Uterus (tissue), 4 donors: ENCODE data around the gene TM7SF2. TPM values are rescaled to one million over a fixed set of nuclear protein-coding genes. Genes with fewer than 3 reads are reported as not detected.

Experiments
- DNase-seq, 2 donors: peaks; one replicate each; pipeline ENCODE4 v3.0.0-alpha.2; 2019 to 2020
- H3K27ac ChIP-seq, 2 donors: fragments of 200-600 bp; sonication (generic); 1 replicate in 1 of 2; 2 replicates in 1 of 2; pipeline ENCODE4 v1.5.1; 2016 to 2018
- H3K27me3 ChIP-seq, 2 donors: fragments of 200-600 bp; sonication (generic); one replicate each; pipeline ENCODE4 v1.5.1; 2018 to 2019; ENCODE audit warnings: control low read depth in 1 of 2
- H3K36me3 ChIP-seq, 2 donors: fragments of 200-600 bp; sonication (generic); one replicate each; pipeline ENCODE4 v1.5.1; 2019; ENCODE audit warnings: control low read depth in 1 of 2
- H3K4me1 ChIP-seq, 2 donors: fragments of 200-600 bp; sonication (generic); one replicate each; pipeline ENCODE4 v1.5.1; 2018 to 2019; ENCODE audit warnings: control low read depth in 1 of 2
- H3K4me3 ChIP-seq, 2 donors: fragments of 200-600 bp; sonication (generic); 1 replicate in 1 of 2; 2 replicates in 1 of 2; pipeline ENCODE4 v1.5.1; 2018 to 2019; ENCODE audit warnings: mild to moderate bottlenecking in 1 of 2
- H3K9me3 ChIP-seq, 2 donors: fragments of 200-600 bp; sonication (generic); one replicate each; pipeline ENCODE4 v1.5.1; 2019; ENCODE audit warnings: control low read depth in 1 of 2
- POLR2A ChIP-seq, 2 donors: fragments of 450-650 bp; IDR thresholded peaks; one replicate each; pipeline ENCODE4 v1.6.1; 2016; ENCODE audit warnings: antibody characterized with exemption in 2 of 2, mild to moderate bottlenecking in 1 of 2, moderate library complexity in 1 of 2
- intact Hi-C: fragments of 100-400 bp; cut with DNase I; formaldehyde crosslinking; loops from one replicate; pipeline ENCODE4 v1.15.1; 2023; ENCODE audit warnings: low total_unique reads
- total RNA-seq, 4 donors: library from RNA; depleted of rRNA in 3 of 4; stranded (reverse); fragments of >200 nt in 3 of 4; gene quantifications; one replicate each; pipeline versions ENCODE4 v1.1.0 to v1.2.4, GENCODE V29; 2014 to 2023
- TF ChIP-seq, protein P1 (sequence below), 4 experiments: fragments of 200-600 bp in 2 of 4; fragments of 450-650 bp in 2 of 4; sonication (generic) in 2 of 4; IDR thresholded peaks; one replicate each; pipeline ENCODE4 v1.5.1; 2016 to 2019; ENCODE audit warnings: antibody characterized with exemption in 4 of 4, mild to moderate bottlenecking in 2 of 4, moderate library complexity in 1 of 4
- donor health status: DM: yes; HTN: yes; CAD: no.

Gene TM7SF2
- total RNA-seq, 4 donors from 2014 or later: 0.77 to 16.7 (median 5.5) TPM

DNA sequence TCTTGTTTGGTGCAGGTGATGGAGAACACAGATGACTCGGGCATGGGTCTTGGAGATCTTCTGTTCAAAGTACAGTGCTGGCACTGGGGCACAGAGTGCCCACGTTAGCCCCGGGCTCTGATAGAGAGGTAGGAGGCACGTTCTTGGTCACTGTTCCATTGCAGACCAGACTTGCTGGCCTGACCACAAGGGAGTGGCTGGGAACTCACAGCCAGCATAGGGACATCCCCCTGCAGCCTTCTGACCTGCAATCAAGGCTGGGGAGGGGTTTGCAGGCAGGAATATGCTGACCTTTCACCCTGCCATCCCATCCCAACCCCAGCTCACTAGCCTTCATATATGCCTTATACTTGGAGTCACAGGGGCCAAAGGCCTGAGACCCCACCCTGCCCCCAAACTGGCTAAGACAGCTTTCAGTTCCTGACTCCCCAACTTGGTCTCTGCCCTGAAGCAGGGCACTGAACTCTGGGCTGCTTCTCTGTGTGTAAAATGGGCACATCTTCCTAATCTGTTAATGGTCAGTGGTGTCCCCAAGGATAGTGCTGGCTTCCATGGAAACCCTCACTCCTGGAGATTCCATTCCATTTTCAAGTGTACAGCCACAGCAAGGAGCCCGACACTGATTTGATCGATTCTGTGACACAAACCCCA is 15.1 kb downstream of the TM7SF2 start:
- H3K4me3 ChIP-seq: no peak overlapping the region
- H3K27ac ChIP-seq: no peak overlapping the region
- no peaks in the 10 kb centered on the region for H3K4me1 ChIP-seq
- TF ChIP-seq, protein P1, sequence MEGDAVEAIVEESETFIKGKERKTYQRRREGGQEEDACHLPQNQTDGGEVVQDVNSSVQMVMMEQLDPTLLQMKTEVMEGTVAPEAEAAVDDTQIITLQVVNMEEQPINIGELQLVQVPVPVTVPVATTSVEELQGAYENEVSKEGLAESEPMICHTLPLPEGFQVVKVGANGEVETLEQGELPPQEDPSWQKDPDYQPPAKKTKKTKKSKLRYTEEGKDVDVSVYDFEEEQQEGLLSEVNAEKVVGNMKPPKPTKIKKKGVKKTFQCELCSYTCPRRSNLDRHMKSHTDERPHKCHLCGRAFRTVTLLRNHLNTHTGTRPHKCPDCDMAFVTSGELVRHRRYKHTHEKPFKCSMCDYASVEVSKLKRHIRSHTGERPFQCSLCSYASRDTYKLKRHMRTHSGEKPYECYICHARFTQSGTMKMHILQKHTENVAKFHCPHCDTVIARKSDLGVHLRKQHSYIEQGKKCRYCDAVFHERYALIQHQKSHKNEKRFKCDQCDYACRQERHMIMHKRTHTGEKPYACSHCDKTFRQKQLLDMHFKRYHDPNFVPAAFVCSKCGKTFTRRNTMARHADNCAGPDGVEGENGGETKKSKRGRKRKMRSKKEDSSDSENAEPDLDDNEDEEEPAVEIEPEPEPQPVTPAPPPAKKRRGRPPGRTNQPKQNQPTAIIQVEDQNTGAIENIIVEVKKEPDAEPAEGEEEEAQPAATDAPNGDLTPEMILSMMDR (IDR thresholded peaks at IDR 0.05): no peak
- no peak for TF ChIP-seq POLR2A (IDR thresholded peaks at IDR 0.05)
- intact Hi-C loops: no loop called here
- H3K36me3 ChIP-seq: no peaks in the 10 kb centered on the region
- H3K9me3 ChIP-seq: no peaks in the 10 kb centered on the region
- DNase-seq: no peak
- H3K27me3 ChIP-seq: no peaks in the 10 kb centered on the region

DNA sequence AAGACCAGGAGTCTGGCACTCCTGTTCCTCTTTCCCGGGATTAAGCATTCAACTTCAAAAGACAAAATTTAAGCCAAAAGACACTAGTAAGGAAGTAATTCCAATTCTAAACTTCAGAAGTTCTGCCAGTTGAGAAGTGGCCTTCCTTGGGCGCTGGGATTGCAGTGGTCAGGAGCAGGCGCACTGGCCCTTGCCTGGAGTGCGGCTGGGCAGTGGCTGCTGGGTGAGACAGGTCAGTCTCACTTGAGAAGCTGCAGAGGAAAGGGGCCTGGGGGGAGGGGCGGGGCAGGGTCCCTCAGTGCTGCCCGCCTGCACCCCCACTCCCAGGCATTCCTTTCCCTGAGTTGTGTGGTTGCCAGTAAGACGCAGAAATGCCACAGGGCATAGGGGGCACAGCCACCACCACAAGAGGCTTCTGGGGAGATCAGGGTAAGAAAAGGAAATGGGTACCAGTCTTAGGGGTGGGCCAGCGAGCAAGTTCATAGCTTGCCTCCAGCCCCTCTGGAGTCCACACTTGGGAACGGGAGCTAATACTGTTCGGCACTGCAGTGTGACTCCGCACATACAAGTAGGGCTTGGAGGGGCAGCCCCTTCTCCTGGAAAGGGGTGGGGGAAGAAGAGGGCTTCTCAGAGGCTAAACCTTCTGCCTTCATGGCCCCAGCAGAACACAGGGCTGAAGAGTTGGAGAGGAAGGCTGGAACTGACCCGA is 16.0 kb downstream of the TM7SF2 start:
- no peaks in the 10 kb centered on the region for H3K4me1 ChIP-seq
- no peaks in the 10 kb centered on the region for H3K27me3 ChIP-seq
- H3K9me3 ChIP-seq: no peaks in the 10 kb centered on the region
- no peak overlapping the region for H3K4me3 ChIP-seq
- no peaks in the 10 kb centered on the region for H3K36me3 ChIP-seq
- DNase-seq: no peak
- TF ChIP-seq POLR2A (IDR thresholded peaks at IDR 0.05): no peak
- H3K27ac ChIP-seq: no peak overlapping the region
- intact Hi-C loops: no loop called here

DNA sequence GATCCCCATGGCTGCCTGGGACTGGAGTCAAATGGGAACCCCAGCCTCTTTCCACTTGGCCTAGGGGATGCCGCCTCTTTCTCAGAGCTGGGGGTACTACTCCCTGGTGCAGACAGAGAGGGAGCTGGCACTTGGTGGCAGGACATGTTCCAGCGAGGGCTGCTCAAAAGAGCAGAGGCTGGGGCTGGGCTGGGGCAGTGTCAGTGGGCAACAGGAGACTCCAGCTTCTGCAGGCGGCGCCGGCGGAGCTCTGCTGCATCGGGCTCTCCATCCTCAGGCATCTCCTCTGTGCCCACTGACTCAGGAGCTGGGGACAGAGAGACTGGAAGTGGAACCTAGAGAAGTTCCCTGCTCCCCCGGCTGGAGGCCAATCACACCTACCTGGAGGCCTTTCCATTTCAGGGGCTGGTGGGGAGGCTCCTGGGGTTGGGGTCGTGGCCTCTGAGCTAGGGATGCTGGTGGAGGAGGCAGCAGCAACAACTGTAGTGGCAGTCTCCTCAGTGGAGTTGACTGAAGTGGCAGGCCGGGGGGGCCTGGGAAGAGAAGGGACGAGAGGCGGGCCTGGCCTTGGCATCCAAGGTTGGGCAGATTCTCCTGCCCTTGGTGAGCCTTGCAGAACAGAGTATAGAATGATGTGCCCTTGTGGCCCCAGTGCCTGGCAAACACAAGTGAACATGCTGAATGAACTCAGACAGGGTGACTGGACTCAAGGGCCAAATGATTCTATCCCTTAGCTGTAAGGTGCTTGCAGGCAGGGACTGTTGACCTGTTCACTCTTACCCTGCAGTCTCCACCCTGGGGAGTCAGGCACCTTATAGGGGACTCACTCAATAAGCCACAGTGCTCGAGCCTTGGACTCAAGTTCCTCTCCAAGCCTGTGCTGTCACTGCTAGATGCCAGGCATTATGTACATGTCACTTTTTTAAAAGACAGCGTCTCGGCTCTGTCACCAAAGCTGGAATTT is 16.8 kb downstream of the TM7SF2 start:
- H3K4me1 ChIP-seq: peaks cover 0 to 4% of the 10 kb centered on the region in 2 donors
- no peaks in the 10 kb centered on the region for H3K36me3 ChIP-seq
- H3K27ac ChIP-seq: no peak overlapping the region
- H3K9me3 ChIP-seq: no peaks in the 10 kb centered on the region
- intact Hi-C loops: no loop called here
- no peak for DNase-seq
- no peaks in the 10 kb centered on the region for H3K27me3 ChIP-seq
- H3K4me3 ChIP-seq: no peak overlapping the region
- no peak for TF ChIP-seq POLR2A (IDR thresholded peaks at IDR 0.05)
- TF ChIP-seq, protein P1 (IDR thresholded peaks at IDR 0.05): no peak

DNA sequence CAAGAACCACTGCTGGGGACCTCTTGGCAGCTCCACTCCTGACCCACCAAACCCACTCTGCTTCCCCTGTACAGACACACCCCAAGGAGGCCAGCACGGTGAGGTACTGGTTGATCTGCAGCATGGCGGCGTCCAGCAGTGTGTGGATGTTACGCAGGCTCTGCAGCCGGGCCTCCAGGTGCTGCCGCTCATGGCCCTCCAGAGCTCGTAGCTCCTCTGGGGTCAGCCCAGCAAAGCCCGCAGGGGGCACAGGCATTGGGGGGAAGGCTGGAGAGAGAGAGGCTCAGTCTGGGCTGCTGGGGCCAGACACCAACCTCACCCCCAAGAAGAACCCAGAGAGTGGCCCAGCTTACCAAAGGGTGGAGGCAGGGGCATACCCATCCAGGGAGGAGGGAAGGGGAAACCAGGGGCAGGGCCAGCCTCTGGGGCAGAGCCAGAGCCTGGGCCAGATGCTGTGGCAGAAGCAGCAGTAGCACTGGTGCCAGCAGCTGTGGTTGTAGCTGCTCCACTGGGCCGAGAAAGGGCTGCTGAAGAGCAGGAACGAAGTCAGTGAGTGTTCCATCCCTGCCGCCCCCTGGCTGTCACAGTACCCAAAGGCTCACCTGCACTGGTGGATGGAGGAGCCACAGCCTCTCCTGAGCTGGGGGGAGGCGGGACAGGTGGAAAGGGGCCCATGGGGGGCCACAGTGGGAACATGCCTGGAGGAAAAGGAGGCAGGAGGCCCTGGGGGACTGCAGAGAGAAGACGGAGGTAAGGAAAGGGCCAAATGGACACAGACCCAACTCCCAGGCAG is 18.2 kb downstream of the TM7SF2 start:
- Histone ChIP-seq H3K4me3 (no peak overlapping the region), H3K9me3 (no peaks in the 10 kb centered on the region), H3K27ac (no peak overlapping the region), H3K27me3 (no peaks in the 10 kb centered on the region), H3K4me1 (peaks cover 0 to 8% of the 10 kb centered on the region in 2 donors), H3K36me3 (no peaks in the 10 kb centered on the region)
- no peak for TF ChIP-seq POLR2A (IDR thresholded peaks at IDR 0.05)
- TF ChIP-seq, protein P1 (IDR thresholded peaks at IDR 0.05): no peak
- intact Hi-C loops: no loop called here
- no peak for DNase-seq
